ENCODE measurements around the gene MMP20.

DNA sequence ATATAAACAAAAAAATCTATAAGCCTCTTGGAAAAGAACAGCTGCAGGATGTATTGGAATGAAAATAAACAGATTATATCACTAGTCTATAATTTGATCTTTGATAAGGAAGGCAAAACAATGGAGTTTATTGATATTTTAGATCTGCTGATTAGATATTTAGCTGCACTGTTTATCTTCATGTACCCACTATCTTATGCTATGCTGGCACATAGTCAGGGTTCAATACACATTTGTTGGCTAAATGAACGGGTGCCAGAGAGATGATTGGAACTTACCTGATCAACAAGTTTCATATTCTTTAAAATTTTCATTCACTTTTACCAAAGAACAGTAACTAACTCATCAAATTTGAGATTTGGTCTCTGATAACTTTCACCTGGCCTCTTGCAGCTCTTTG is 26.9 kb downstream of the MMP20 start:
- TF ChIP-seq, protein P1, sequence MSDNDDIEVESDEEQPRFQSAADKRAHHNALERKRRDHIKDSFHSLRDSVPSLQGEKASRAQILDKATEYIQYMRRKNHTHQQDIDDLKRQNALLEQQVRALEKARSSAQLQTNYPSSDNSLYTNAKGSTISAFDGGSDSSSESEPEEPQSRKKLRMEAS (IDR thresholded peaks at IDR 0.05; ENCODE audit: low read depth, low read length): no peak
- TF ChIP-seq, protein P2, sequence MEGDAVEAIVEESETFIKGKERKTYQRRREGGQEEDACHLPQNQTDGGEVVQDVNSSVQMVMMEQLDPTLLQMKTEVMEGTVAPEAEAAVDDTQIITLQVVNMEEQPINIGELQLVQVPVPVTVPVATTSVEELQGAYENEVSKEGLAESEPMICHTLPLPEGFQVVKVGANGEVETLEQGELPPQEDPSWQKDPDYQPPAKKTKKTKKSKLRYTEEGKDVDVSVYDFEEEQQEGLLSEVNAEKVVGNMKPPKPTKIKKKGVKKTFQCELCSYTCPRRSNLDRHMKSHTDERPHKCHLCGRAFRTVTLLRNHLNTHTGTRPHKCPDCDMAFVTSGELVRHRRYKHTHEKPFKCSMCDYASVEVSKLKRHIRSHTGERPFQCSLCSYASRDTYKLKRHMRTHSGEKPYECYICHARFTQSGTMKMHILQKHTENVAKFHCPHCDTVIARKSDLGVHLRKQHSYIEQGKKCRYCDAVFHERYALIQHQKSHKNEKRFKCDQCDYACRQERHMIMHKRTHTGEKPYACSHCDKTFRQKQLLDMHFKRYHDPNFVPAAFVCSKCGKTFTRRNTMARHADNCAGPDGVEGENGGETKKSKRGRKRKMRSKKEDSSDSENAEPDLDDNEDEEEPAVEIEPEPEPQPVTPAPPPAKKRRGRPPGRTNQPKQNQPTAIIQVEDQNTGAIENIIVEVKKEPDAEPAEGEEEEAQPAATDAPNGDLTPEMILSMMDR (IDR thresholded peaks at IDR 0.05; ENCODE audit: low read depth, low read length): no peak
- TF ChIP-seq POLR2A (IDR thresholded peaks at IDR 0.05; ENCODE audit: extremely low read depth, insufficient read length) (no peak), MYC (IDR thresholded peaks at IDR 0.05; ENCODE audit: low read depth, low read length) (no peak)

Measured in NB4 (cell line).